GM18873 (cell line): ENCODE data around the gene FBL.
"Not testable (repeated sequence)": the region's sequence is repeated elsewhere in the genome, so short reads cannot be mapped to it uniquely, and the experiment has no call there.

Source experiments
- ATAC-seq: cut with Tn5 transposase; IDR thresholded peaks from one replicate; pipeline ENCODE4 v1.9.1; 2021; ENCODE audit warnings: mild to moderate bottlenecking, moderate library complexity, moderate number of reproducible peaks; ENCODE audit not compliant: unreplicated experiment, low FRiP score

The FBL gene

DNA sequence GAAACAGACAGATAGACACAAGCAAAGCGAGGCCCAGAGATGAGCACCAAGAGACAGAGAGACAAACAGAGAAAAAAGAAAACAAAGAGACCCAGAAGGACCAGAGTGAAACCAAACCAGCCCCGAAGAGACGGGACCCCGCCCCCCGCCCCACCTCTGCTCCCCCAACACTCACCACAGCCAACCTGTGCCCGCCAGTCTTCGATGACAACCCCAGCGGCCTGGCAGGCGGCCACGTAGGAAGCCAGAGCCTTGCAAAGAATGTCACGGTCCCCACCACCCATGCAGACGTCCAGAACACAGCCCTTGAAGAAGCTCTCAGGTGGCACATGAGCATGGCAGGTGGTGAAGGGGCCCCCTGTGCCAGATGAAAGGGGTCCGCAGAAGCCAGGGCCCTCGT lies 31.3 kb upstream of the FBL start:
- not testable (repeated sequence) for ATAC-seq

DNA sequence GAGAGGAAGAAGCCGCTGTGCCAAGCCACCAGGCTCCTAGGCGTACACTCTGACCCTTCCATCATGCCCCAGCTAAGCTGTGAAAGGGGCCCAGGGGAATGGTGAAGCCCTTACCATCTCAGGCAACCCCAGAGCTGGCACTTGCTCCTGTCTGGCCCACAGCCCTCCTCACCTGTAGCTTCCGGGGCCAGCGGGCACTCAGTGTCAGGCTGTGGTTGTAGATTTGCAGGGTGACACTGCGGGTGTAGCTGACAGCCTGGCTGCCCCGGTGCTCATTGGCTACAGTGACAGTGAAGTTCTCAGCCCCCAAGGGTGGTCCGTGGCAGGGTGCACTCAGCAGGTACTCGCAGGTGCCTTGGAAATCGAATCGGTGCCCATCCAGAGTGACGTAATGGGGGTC lies 30.3 kb upstream of the FBL start:
- ATAC-seq, result not testable (repeated sequence)

DNA sequence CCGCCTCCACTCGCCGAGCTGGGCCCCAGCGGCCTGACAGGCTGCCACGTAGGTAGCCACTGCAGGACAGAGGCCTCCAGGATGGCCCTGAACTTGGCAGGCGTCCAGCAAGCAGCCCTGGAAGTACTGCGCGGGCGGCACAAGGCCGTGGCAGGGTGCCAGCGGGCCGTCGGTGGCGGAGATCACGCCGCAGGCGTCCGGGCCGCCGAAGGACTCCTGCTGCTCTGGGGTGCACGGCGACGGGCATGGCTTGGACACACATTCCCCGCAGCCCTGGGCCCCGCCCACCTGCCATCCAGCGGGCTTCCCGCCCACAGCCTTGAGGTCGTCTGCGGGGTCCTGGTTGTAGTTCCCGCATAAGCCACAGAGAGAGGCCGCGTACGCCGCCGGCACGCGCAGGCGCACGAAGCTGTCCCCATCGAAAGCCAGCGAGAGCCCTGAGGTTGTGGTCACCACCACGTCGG lies 29.3 kb upstream of the FBL start:
- not testable (repeated sequence) for ATAC-seq

DNA sequence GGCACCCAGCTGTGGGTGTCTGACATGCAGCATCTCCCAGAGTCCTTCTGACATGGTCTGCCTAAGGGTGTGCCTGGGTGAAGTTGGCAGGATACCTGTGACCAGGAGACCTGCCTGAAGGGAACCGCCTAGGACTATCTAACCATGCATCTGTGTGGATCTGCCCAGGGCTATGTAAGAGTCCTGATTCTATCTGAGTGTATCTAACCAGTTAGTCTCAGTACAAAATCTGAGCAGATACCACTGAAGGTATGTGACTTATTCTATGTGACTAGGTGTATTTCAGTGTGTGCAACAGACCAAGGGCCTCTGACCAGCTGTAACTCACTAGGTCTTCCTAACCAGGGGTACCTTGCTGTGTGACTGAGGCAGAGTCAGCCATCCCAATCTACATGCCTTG lies 28.2 kb upstream of the FBL start:
- ATAC-seq, result no peak

DNA sequence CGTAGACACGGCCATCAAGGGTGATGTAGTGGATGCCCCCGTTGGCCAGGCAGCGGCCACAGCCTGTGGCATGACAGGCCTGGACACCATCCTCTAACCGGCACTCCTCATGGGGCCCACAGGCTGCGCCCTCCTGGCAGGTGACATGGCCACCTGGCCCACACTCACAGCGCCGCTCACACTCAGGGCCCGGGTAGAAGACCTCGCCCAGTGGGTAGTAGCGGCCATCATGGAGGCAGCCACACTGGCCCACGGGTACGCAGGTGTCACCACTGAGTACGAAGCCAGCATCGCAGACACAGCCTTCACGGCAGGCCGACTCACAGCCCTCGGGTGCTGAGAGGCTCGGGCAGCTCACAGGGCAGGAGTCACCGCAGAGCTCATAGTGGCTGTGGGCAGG lies 27.2 kb upstream of the FBL start:
- ATAC-seq, result no peak

DNA sequence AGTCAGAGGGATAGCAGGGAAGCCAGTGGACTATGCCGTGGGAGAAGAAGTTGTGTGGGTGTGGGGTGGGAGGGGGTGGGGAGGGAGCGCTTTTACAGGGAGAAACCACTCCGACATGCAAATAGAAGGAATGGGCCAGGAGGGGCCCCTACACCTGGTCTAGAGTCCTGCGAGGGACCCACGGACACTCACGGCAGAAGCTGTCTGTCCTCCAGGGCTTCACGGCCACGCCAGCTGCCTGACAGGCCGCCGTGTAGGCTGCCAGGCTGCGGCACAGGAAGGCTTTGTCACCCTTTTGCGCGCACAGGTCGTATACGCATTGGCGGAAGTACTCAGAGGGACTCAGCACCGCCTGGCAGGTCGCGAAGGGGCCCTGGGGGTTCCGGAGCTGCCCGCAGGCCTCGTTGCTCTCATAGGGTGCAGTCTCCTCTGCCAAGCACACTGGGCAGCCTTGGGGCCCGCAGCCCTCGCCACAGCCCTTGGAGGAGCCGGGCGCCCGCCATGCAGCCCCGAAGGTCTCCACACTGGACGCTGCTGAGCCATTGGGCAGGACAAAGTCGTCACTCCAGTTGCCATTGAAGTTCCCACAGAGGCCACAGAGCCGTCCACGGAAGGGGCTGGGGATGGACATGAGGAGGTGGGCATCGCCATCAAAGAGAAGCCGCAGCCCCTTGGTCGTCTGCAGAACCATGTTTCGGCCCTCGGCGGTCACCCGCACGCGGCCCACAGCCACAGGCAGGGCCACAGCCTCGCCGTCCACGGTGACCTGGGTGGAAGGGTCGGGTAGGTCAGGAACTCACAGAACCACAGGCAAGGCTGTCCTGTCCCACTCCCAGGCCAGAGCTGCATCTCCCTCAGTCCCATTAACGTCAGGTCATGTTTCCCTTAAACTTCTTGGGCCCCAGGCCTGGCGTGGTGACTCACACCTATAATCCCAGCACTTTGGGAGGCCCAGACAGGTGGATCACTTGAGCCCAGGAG lies 26.0 kb upstream of the FBL start:
- no peak for ATAC-seq

DNA sequence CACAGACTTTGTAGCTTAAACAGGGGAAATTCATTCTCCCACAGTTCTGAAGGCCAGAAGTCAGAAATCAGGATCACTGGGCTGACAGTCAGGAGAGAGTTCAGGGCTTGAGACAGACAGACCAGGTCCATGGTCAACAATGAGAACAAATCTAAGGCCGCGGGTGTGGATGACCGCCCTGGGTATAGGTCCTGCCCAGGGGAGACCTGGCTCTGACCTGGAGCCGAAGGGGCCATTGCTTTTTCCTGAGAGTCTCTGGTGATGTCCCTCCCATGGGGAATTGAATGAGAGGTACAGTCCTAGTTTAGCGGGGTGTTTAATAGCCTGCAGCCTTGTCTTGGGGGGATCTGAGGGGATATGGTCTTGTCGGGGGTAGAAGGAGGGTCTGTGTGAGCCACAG lies 25.2 kb upstream of the FBL start:
- no peak for ATAC-seq

DNA sequence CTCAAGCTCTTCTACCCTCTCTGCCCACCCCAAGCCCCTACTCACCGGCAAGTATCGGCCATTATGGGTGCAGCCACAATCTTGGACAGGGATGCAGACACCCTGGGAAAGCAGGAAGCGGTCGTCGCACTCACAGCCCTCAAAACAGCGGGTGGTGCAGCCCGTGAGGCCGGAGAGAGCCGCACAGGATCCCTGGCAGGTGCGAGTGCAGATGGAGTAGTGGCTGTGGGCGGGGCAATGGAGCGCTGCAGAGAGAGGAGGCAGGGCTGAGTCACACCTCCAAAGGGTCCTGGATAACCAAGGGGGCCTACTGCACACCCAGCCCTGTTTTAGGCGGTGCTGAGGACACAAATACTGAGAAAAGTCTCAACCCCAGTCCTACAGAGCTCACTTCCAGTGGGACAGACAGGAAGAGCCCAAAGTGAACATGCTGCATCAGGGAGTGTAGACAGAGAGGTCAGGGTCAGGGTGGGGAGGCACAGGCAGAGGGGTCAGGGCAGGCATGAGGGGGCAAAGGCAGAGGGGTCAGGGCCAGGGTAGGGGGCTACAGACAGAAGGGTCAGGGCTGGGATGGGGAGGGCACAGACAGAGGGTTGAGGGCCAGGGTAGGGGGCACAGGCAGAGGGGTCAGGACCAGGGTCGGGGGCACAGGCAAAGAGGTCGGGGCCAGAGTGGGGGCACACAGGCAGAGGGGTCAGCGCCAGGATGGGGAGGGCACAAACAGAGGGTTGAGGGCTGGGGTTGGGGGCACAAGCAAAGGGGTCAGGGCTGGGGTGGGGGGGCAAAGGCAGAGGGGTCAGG lies 24.2 kb upstream of the FBL start:
- ATAC-seq, result no peak

DNA sequence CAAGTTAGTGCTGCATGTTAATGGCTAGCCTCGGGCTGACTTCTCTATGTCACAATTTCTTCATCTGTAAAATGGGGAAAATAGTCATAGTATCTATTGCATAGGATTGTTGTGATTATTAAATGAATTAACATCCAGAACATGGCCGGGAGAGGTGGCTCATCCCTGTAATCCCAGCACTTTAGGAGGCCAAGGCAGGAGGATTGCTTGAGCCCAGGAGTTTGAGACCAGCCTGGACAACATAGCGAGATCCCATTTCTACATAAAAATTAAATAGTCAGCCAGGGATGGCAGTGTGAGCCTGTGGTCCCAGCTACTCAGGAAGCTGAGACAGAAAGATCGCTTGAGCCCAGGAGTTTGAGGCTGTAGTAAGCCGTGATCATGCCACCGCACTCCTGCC lies 21.8 kb upstream of the FBL start:
- ATAC-seq, result no peak

DNA sequence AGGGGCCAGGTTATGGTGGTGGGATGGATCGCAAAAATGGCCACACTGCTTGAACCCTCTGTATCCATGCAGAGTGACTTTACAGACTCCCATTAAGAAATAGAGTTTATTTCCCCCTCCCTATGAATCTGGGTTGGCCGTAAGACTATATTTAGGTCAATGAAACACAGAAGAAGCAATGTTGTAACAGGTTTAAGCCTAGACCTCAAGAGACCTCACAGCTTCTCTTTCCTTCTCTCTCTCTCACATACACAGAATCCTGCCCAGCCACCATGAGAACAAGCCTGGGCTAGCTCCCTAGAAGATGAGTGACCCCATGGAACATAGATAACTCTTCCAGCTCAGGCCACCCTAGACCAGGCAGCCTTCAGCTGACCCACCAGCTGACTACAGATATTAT lies 21.0 kb upstream of the FBL start:
- ATAC-seq, result no peak

DNA sequence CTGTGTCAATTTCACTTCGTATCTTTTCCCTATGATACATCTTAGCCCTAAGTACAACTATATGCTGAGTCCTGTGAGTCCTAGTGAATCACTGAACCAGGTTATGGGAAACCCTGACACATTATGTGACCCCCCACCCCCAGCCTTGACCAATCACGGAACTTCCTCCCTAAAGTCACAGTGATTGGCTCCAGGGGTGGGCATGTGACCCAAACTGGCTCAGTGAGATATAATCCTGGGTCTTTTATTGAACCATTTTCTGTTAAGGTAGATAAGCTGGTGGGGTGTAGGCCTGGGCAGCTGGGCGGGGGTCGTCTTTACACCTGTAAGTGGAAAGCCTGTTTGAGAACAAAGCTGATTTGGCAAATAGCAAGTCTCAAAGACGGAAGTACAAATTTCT lies 19.8 kb upstream of the FBL start:
- ATAC-seq, result no peak

DNA sequence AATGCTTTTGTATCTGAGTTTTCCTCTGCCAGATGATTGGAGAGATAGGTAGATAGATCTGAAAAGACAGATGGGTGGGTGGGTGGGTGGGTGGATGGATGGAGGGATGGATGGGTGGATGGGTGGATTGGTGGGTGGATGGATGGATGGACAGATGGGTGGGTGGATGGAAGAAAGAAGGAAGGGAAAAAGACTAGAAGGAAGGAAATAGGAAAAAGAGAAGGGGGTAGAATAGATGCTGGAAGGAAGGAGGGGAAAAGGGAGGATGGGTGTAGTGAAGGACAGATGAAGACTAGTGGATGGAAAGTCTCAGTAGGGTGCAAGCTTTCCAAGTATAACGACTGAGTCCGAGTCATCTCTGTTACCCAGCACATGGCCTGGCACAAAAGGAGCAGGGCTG lies 19.0 kb upstream of the FBL start:
- no peak for ATAC-seq

DNA sequence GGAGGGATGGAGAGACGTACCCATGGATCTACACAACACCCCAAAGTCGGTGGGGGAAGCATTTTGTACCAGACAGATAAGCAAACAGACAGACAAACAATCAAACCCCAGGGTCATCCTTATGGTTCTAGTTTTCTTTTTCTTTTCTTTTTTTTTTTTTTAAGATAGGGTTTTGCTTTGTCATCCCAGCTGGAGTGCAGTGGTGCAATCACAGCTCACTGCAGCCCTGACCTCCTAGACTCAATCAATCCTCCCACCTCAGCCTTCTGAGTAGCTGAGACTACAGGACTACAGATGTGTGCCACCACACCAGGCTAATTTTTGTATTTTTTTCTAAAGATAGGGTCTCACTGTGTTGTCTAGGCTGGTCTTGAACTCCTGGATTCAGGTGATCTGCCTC lies 17.9 kb upstream of the FBL start:
- no peak for ATAC-seq

DNA sequence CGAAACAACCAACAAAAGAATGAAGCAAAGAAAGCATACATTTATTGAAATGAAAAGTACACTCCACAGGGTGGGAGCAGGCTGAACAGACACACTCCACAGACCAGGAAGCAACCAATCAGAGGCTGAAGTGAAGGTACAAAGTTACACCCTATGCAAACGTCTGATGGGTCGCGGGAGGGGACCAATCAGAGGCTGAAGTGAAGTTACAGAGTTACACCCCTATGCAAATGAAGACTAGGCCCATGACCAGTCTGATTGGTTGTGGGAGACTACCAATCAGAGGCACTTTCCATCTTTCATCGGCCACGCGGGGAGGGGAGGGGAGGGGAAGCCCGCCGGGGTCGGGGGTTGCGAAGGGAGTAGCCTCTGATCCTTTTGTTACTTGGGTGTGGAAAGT lies 12.4 kb upstream of the FBL start:
- ATAC-seq, result no peak

DNA sequence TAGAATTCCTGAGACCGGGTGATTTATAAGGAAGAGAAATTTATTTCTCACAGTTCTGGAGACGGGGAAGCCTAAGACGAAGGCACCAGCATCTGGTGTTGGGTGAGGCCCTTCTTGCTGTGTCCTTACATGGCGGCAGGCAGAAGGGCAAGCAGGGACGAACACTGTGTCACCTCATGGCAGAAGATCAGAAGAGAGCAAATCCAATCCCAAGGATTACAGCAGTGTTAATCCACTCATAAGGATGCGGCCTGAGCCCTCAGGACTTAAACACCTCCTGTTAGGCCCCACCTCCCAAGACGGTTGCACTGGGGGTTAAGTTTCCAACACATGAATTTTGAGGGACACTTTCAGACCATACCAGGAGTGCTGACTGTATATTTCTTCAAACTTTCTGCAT lies 6.7 kb upstream of the FBL start:
- no peak for ATAC-seq

DNA sequence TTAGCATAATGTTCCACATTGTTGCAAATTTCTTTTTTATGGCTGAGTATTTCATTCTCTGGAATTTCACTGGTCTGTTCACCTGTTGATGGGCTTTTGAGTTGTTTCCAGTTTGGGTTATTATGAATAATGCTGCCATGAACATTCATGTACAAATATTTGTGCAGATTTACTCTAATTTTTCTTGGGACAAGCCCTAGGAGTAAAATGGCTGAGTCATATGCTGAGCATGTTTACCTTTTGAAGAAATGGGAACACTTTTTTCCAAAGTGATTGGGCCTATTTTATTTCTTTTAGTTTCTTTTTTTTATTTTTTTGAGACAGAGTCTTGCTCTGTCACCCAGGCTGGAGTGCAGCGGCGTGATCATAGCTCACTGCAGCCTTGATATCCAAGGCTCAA lies 4.7 kb upstream of the FBL start:
- ATAC-seq, result no peak

DNA sequence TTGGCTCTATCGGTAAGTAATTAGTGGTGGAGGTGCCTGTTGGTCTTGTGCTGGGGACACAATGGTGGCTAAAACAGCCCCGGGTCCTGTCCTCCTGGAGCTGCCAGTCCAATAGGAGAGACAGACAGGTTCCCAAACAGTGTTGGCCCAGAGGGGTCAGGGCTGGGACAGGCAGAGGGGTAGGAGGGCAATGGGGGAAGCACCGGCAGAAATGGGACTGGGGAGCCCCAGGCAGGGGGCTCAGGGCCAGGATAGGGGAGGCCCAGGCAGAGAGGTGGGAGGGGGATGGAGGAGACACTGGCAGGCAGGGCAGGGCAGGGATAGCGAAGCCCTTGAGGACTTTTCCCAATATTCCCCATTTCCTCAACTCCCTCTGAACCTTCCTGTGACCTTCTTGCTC lies 2.2 kb upstream of the FBL start:
- no peak for ATAC-seq

DNA sequence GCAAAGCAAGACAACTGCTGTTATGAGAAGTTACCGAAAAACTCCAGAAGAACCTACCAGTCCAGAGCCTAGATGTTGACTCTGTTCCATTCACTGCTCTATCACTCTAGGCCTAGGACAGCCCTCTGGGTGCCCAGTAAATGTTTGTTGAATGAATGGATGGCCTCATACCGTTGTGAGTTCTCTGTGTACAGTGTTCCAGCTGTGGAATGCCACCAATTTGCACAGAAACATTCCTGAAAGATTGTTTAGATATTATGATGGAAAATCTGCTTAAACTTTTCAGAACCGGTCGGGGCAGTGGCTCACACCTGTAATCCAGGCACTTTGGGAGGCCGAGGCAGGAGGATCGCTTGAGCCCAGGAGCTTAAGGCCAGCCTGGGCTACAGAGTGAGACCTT lies 1.3 kb upstream of the FBL start:
- no peak for ATAC-seq

DNA sequence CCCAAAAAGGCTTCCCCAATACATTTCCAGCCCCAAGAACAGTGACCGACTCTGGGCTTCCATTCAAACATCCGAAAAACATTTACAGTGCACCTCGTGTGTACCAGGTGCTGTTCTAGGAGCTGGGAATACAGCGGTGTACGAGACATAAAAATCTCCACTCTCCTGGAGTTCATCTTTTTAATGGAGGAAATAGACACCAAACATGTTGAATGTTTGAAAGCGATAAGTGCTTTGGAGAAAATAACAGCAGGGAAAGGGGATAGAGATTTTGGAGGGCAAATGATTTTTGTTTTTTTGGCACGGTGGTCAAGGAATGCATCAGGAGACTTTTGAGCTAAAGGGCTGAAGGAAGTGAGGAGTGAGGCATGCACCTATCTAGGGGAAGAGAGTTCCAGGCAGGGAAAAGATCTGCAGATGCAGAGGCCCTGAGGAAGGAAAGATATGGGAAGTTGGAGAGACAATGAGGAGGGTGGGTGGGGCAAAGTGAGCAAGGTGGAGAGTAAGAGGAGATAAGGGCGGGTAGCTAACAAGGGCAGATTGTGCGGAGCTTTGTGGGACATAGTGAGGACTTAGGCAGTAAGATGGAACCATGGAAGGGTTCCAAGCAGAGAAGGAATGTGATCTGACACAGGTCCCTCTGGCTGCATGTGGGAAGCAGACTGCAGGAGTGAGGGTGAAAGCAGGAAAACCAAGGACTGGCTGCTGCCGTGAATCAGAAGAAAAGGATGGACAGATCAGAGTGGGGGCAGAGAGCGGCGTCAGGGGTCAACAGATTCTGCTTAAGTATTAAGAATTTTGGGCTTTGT lies 703 bp upstream of the FBL start:
- no peak for ATAC-seq

DNA sequence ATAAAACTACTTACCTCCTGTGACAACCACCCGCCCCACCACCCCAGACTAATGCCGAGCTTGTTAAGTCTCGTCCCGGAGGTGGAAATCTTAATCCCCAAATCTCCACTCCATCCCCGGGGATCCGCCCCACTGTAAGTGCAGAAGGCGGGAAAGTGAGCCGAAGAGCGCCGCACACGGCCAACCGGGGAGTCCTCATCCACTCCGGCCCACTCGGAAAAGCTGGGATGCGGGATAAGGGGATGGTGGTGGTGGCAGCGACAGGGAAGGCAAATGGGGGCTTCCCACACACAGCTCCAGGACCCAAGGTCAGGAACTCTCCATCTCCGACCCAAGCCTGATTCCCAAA lies 621 bp downstream of the FBL start:
- ATAC-seq, result no peak

DNA sequence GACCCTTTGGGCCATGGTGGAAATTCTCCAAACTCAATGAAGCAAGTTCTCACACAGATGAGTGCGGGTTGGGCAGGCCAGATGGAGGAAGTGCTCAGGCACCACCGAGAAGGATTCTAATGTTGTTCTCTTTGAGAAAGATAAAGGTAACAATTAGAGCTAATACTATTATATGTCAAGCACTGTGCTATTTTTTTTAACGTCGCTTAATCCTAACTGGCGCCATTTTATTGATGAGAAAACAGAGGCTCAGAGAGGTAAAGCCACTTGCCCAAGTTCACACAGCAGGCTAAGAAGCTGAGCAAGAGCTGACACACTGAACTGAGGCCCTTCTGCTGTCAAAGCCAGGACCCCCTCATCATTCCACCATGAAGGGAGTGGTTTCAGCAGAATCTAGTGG lies 1.0 kb downstream of the FBL start:
- no peak for ATAC-seq
